Spinal cord (tissue), 10 donors: Measurements from ENCODE around the gene NUBP1. TPM values are rescaled to one million over a fixed set of nuclear protein-coding genes. Genes with fewer than 3 reads are reported as not detected.
A peak's percentile ranks its signal among the peaks of the same experiment; 100 is the strongest.

Experiments used
- DNase-seq, 6 donors: peaks; one replicate each; pipeline versions ENCODE4 v3.0.0 to v3.0.0-alpha.2; 2013 to 2015; ENCODE audit warnings: low spot score in 6 of 6, low read depth in 4 of 6
- H3K27ac ChIP-seq: one replicate; pipeline ENCODE4 v1.5.1; 2013; ENCODE audit warnings: low read depth, low read length, control low read depth
- H3K27me3 ChIP-seq: one replicate; pipeline ENCODE4 v1.6.1; 2013; ENCODE audit warnings: low read length; ENCODE audit not compliant: control insufficient read depth, insufficient read depth
- H3K36me3 ChIP-seq: one replicate; pipeline ENCODE4 v1.6.1; 2013; ENCODE audit warnings: low read length; ENCODE audit not compliant: control insufficient read depth, insufficient read depth
- H3K4me1 ChIP-seq: one replicate; pipeline ENCODE4 v1.6.1; 2013; ENCODE audit warnings: low read length; ENCODE audit not compliant: control insufficient read depth, insufficient read depth
- H3K4me3 ChIP-seq: one replicate; pipeline ENCODE4 v1.5.1; 2013; ENCODE audit warnings: low read depth, low read length, control low read depth
- H3K9me3 ChIP-seq: one replicate; pipeline ENCODE4 v1.6.1; 2013; ENCODE audit warnings: low read length; ENCODE audit not compliant: control insufficient read depth, insufficient read depth
- WGBS: methylation state at CpG from one replicate; pipeline ENCODE4 v1.1.5; 2013; ENCODE audit warnings: missing lambda C conversion rate; ENCODE audit not compliant: insufficient coverage; 5-methylcytosine and 5-hydroxymethylcytosine counted together
- long read RNA-seq, 4 donors: transcript quantifications; one replicate each; lab custom pipeline, GENCODE V29; 2026
- polyA plus RNA-seq, 2 donors: library from polyadenylated mRNA; unstranded; fragments of 120-200 nt; gene quantifications; one replicate each; pipeline ENCODE4 v1.2.1, GENCODE V29; 2013; ENCODE audit not compliant: insufficient read length in 2 of 2
- total RNA-seq, 2 donors: library from RNA; depleted of rRNA in 1 of 2; stranded (reverse); fragments of 120-200 nt in 1 of 2; fragments of >200 nt in 1 of 2; gene quantifications; one replicate each; pipeline versions ENCODE4 v1.2.3 to v1.2.4, GENCODE V29; 2013 to 2014
- donor health status: healthy.

Gene NUBP1
- 10 to 100 TPM; 13.1 to 34.2 TPM for total RNA-seq
- 10 to 100 TPM; 25.6 to 29.8 TPM for polyA plus RNA-seq
- long read RNA-seq, donor 1, transcript NUBP1-201 (11 exons, 1,228 nt): major isoform, 8 of 13 reads
- long read RNA-seq, donor 1, partial matches to known transcripts: 5 of 13 reads
- long read RNA-seq, donor 1, other reads (novel, unspliced or antisense): 0 of 13 reads
- long read RNA-seq, donor 2, partial matches to known transcripts: 12 of 14 reads
- long read RNA-seq, donor 2, other reads (novel, unspliced or antisense): 0 of 14 reads
- long read RNA-seq, donor 3, transcript NUBP1-201 (11 exons, 1,228 nt): major isoform, 5 of 5 reads
- long read RNA-seq, donor 3, partial matches to known transcripts: 0 of 5 reads
- long read RNA-seq, donor 3, other reads (novel, unspliced or antisense): 0 of 5 reads
- long read RNA-seq, donor 4, transcript NUBP1-201 (11 exons, 1,228 nt): major isoform, 9 of 9 reads
- long read RNA-seq, donor 4, partial matches to known transcripts: 0 of 9 reads
- long read RNA-seq, donor 4, other reads (novel, unspliced or antisense): 0 of 9 reads

DNA sequence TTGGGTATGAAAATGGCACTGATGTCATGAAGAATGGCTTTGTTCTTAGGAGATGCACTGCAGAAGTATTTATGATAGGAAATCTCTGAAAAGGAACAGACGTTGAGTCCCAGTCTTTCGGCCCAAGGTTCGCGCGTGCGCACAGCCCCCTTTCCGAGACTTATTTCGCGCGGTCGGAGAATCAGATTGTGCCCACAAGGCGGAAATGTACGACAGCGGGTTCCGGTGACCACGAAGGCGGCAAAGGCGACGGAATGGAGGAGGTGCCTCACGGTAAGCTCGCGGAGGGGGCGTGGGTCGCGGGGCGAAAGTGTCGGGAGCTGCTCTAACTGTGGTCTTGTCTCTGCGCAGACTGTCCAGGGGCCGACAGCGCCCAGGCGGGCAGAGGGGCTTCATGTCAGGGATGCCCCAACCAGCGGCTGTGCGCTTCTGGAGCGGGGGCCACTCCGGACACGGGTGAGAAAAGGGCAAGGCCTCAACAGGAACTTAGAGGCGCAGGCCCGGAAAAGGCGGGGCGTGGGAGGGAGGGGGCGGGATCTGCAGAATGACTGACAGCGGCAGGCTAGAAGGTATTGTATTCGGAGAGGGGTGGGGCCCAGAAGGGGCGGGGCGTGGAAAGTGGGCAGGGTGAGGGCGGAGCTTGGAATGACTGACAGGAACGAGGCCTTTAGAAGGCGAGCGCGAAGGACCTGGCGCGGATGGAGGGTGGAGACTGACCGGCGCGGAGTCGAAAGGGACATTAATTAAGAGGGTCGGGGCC, at the start of gene NUBP1:
Gene NUBP1, plus strand, starts transcription at position 233 of the 760 bp plus-strand sequence. Its CDS starts 22 bp downstream, at position 255.
- no peaks in the 10 kb centered on the region for H3K27me3 ChIP-seq
- H3K9me3 ChIP-seq: no peaks in the 10 kb centered on the region
- peaks cover 11% of the 10 kb centered on the region for H3K4me1 ChIP-seq
- H3K36me3 ChIP-seq: peaks cover 16% of the 10 kb centered on the region
- peak within 1 kb of the TSS; percentile 61 for H3K4me3 ChIP-seq
- DNase-seq: peak; percentile 96 to 99 (median 98)
- under 1% methylated on average over 57 of the region's 57 CpGs for WGBS
- peak within 1 kb of the TSS; percentile 98 for H3K27ac ChIP-seq

DNA sequence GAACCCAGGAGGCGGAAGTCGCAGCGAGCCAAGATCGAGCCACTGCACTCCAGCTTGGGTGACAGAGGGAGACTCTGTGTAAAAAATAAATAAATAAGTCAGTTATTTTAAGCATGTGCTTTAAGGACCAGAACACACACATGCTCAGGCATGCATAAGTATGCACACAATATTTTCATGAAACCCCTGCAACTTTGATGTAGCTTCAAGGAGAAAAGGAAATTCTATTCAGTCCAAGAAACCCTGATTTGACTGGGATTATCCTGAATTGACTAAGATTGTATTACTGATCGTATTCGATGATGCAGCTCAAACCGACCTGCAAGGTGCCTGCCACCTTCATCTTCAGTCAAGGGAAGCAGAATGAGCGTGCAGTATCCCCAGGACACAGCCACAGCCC, 49.8 kb upstream of the NUBP1 start:
- WGBS: 93% methylated on average over 7 of the region's 8 CpGs
- DNase-seq: no peak
- no peak overlapping the region for H3K4me3 ChIP-seq
- H3K4me1 ChIP-seq: no peaks in the 10 kb centered on the region
- no peaks in the 10 kb centered on the region for H3K9me3 ChIP-seq
- no peaks in the 10 kb centered on the region for H3K27me3 ChIP-seq
- no peak overlapping the region for H3K27ac ChIP-seq
- H3K36me3 ChIP-seq: no peaks in the 10 kb centered on the region

DNA sequence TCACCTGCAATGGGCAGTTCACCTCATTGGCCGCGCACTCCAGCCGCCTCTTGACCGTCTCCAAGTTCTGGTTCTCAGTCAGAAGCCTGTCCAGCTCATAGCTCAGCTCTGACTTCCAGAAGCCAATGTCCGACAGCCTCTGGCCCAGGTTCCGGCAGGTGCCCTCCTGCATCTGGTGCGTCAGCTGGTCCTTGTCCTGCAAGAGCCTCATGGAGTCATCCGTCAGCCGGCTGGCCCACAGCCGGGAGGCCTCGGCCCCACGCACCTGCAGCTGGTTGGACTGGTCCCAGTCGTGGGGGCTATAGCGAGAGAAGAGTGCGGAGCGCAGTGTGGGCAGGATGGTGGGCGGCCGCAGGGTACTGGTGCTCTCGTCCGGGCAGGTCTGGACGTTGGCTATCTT, 49.3 kb upstream of the NUBP1 start:
- Histone ChIP-seq H3K4me1 (no peaks in the 10 kb centered on the region), H3K36me3 (no peaks in the 10 kb centered on the region), H3K27ac (no peak overlapping the region), H3K9me3 (no peaks in the 10 kb centered on the region), H3K27me3 (no peaks in the 10 kb centered on the region), H3K4me3 (no peak overlapping the region)
- DNase-seq: no peak
- WGBS: 89% methylated on average over 21 of the region's 21 CpGs

DNA sequence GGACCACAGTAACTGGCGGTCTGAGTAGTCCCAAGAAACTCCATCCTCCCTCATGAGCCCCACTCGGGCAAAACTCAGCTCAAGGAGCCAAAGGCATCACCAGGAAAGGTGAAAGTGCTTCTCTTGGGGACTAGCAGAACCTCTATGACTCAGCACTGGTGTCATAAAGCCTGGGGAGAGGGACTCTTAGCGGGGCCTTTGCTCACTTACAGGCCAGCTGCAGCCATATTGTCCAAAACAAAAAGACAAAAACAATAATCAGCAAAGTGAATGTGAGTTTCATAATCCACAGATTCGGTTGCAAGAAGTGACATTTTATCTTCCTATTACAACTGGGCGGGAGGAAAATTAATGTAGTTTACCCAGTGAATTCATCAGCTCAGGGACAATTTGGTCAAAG, 48.8 kb upstream of the NUBP1 start, which contains the start of gene TEKT5:
Gene TEKT5, minus strand, starts transcription at position 101 of the 400 bp plus-strand sequence. Its CDS starts 57 bp downstream, at position 44.
- Histone ChIP-seq H3K4me3 (no peak within 1 kb of the TSS), H3K4me1 (no peaks in the 10 kb centered on the region), H3K9me3 (no peaks in the 10 kb centered on the region), H3K27me3 (no peaks in the 10 kb centered on the region), H3K27ac (no peak within 1 kb of the TSS), H3K36me3 (no peaks in the 10 kb centered on the region)
- no peak for DNase-seq
- WGBS: no CpG with 5 or more reads among the region's 5 CpGs

DNA sequence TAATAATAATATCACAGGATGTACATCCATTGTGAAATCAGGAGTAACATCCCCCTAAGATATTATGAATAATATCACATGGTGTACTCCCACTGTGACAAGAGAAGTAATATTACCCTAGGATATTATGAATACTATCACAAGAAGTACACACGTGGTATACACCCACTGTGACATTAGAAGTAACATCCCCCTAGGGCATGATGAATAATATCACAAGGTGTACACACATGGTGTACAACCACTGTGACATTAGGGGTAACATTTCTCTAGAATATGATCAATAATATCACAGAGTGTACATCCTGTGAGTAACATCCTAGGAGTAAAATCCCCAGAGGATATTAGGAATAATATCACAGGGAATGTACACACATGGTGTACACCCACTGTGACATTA, 43.9 kb upstream of the NUBP1 start:
- Histone ChIP-seq H3K27me3 (no peaks in the 10 kb centered on the region), H3K27ac (no peak overlapping the region), H3K4me3 (no peak overlapping the region), H3K36me3 (no peaks in the 10 kb centered on the region), H3K4me1 (no peaks in the 10 kb centered on the region), H3K9me3 (peaks cover 5% of the 10 kb centered on the region)
- no CpG with 5 or more reads among the region's 1 CpG for WGBS
- DNase-seq: no peak

DNA sequence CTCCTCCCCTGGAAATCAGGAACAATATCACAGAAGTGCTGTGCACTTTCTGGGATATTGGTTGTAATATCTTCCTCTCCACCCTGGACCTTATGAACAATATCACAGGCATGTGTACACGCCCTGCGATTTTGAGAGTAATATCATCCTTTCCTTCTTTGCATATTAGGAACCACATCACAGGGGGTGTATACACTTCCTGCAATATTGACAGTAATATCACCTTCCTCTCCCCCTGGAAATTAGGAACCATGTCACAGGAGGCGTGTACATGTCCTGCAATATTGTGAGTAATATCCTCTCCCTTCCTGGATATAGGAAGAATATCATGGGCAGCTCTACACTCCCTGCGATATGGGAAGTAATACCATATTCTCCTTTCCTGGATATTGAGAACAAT, 34.7 kb upstream of the NUBP1 start:
- H3K27ac ChIP-seq: no peak overlapping the region
- 93% methylated on average over 2 of the region's 4 CpGs for WGBS
- no peaks in the 10 kb centered on the region for H3K36me3 ChIP-seq
- H3K9me3 ChIP-seq: peaks cover 2% of the 10 kb centered on the region
- DNase-seq: no peak
- no peak overlapping the region for H3K4me3 ChIP-seq
- no peaks in the 10 kb centered on the region for H3K27me3 ChIP-seq
- no peaks in the 10 kb centered on the region for H3K4me1 ChIP-seq

DNA sequence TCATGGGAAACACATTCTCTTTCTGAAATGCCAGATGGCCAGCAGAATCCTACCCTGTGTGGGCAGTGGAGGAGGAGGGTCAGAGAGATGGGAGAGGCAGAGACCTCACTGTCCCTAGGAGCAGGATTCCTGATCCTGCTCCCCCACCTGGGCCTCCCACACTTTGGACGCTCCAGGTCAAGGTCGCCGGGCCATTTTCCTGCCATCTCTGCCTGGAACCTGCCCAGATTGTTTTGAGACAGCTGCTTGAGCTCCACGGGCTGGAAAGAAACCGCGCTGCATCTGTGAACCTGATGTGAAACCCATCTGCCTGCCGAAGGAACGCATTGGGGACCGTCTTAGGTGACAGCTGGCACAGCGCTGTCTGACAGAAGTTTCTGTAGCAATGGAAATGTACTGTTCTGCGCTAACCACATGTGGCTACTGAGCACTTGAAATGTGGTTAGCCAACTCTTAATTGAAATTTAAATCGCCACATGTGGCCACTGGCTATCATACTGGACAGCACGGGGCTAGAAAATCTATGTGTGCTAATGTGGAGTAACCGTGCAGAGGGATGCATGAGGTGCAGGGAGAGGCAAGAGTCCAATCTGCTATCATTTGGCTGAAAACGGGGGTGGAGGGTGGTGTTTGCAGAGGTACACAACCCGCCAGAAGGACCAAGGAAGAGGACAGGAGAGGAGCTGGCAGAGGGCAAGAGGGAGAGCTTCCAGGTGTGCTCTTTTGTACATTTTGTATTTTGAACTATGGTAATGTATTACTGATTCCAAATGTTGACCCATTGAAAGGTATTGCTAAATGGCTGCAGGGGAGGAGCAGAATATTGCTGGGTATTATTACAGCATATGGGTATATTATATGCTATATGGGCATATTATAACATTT, 15.4 kb upstream of the NUBP1 start:
- 67% methylated on average over 16 of the region's 16 CpGs for WGBS
- DNase-seq: peak in 1 of 6 donors; percentile 83

DNA sequence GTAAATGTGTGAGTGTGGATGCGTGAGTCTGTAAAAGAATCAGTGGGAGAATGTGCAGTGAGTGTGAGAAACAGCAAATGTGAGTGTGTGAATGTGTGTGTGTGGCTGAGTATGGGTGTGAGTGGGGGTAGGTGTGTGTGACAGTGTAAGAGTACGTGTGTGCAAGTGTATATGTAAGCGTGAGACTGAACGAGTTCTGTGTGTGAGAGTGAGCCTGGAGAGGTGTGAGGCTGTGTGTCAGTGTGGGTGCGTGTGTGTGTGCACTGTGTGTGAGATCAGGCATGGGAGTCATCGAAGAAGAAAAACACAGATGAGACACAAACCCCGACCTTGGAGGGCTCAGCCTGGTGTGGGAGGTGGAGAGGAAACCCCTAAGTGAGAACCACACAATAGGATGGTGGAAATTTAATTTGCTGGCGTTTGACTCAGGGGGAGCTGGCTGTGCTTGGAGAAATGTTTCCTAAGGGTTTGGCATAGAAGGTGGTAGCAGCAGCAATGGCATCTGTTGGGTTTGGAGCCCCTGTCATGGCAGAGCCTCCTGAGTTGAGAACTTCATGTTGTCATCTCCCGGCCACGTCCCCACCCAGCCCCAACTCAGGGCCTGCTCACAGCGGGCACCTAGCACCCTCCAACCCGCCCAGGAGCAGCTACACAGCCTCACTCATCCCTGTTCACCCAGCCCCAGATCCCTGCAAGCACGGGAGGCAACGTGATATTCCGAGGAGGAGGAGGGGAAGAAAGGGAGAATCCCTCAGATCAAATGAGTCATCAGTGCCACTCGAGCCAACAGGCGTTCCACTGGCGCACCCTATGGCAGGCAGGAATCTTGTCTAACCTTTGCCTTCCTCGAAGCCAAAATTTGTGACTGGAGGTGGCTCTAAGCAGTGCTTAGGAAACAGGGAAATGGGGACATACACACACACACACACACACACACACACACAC, 14.3 kb upstream of the NUBP1 start:
- no peaks in the 10 kb centered on the region for H3K4me1 ChIP-seq
- H3K36me3 ChIP-seq: no peaks in the 10 kb centered on the region
- no peak overlapping the region for H3K4me3 ChIP-seq
- WGBS: 82% methylated on average over 9 of the region's 19 CpGs
- no peaks in the 10 kb centered on the region for H3K27me3 ChIP-seq
- no peak overlapping the region for H3K27ac ChIP-seq
- DNase-seq: peak in 1 of 6 donors; percentile 55
- H3K9me3 ChIP-seq: no peaks in the 10 kb centered on the region

More for the DNA sequence above, 15.4 kb upstream of the NUBP1 start:
- Histone ChIP-seq H3K36me3 (no peaks in the 10 kb centered on the region), H3K27ac (no peak overlapping the region), H3K4me3 (no peak overlapping the region), H3K9me3 (no peaks in the 10 kb centered on the region), H3K4me1 (no peaks in the 10 kb centered on the region), H3K27me3 (no peaks in the 10 kb centered on the region)
